PC-3 (cell line): ENCODE results near the gene HAGH. TPM values are rescaled to one million over a fixed set of nuclear protein-coding genes. Genes with fewer than 3 reads are reported as not detected.

Experiments
- ATAC-seq: fragments of 200-7000 bp; cut with Tn5 transposase; 2 replicates; pipeline ENCODE4 v1.9.1; 2020; ENCODE audit warnings: mild to moderate bottlenecking, moderate library complexity
- BruUV-seq: library from RNA; stranded (reverse); fragments of 400-500 nt; replicated peaks from 2 replicates; lab custom pipeline; 2021; lab: Mats Ljungman, UMichigan
- CTCF ChIA-PET: fragments of 300-600 bp; sonication (Branson Sonifier 250); formaldehyde crosslinking; loops from one replicate; lab custom pipeline; 2022; ENCODE audit warnings: antibody characterized with exemption; lab: Charles Lee
- POLR2A ChIA-PET: fragments of 300-600 bp; sonication (Branson Sonifier 250); formaldehyde crosslinking; loops from one replicate; lab custom pipeline; 2022; ENCODE audit warnings: antibody characterized with exemption; ENCODE audit not compliant: unreplicated experiment; lab: Charles Lee
- DNase-seq: peaks from one replicate; pipeline ENCODE4 v3.0.0-alpha.2; 2015
- H2AFZ ChIP-seq: fragments of 300-600 bp; sonication (generic); 2 replicates; pipeline ENCODE4 v1.6.0; 2016; ENCODE audit warnings: antibody characterized with exemption, low read length
- H3F3A ChIP-seq: fragments of 300-600 bp; sonication (generic); one replicate; pipeline ENCODE4 v1.6.0; 2017; ENCODE audit warnings: antibody characterized with exemption, low read length, control low read depth, mild to moderate bottlenecking; ENCODE audit not compliant: unreplicated experiment
- H3K27ac ChIP-seq: fragments of 300-600 bp; sonication (generic); 2 replicates; pipeline ENCODE4 v1.5.1; 2016; ENCODE audit warnings: mild to moderate bottlenecking, low read length
- H3K27me3 ChIP-seq: fragments of 300-600 bp; sonication (generic); 2 replicates; pipeline ENCODE4 v1.6.1; 2016; ENCODE audit warnings: low read length, mixed read lengths
- H3K36me3 ChIP-seq: fragments of 300-600 bp; sonication (generic); 2 replicates; pipeline ENCODE4 v1.6.1; 2016; ENCODE audit warnings: low read depth, mixed run types, low read length, mixed read lengths
- H3K4me1 ChIP-seq: fragments of 300-600 bp; sonication (generic); 2 replicates; pipeline ENCODE4 v1.5.1; 2016; ENCODE audit warnings: low read length; ENCODE audit not compliant: insufficient read depth
- H3K4me2 ChIP-seq: fragments of 300-600 bp; sonication (generic); 2 replicates; pipeline ENCODE4 v1.6.0; 2016; ENCODE audit warnings: low read length
- H3K4me3 ChIP-seq: fragments of 300-600 bp; sonication (generic); 2 replicates; pipeline ENCODE4 v1.5.1; 2016; ENCODE audit warnings: mild to moderate bottlenecking, low read length, mixed read lengths
- H3K79me2 ChIP-seq: fragments of 300-600 bp; sonication (generic); 2 replicates; pipeline ENCODE4 v1.6.1; 2017; ENCODE audit warnings: low read length, mixed read lengths
- H3K9ac ChIP-seq: fragments of 300-600 bp; sonication (generic); 2 replicates; pipeline ENCODE4 v1.6.0; 2016; ENCODE audit warnings: mild to moderate bottlenecking, low read length
- H3K9me2 ChIP-seq: fragments of 300-600 bp; sonication (generic); replicated peaks from 2 replicates; pipeline ENCODE4 v1.6.1; 2016; ENCODE audit warnings: mixed run types, low read length, mixed read lengths
- H3K9me3 ChIP-seq: fragments of 300-600 bp; sonication (generic); 2 replicates; pipeline ENCODE4 v1.6.1; 2016; ENCODE audit warnings: low read length, mixed read lengths
- H4K20me1 ChIP-seq: fragments of 300-600 bp; sonication (generic); 2 replicates; pipeline ENCODE4 v1.6.1; 2016; ENCODE audit warnings: low read length, mixed read lengths
- CTCF ChIP-seq: fragments of 300-600 bp; sonication (generic); conservative IDR thresholded peaks from 2 replicates; pipeline ENCODE4 v1.5.1; 2017; ENCODE audit warnings: antibody characterized with exemption, low read depth, mild to moderate bottlenecking, low read length
- EZH2 ChIP-seq: fragments of 300-600 bp; sonication (generic); IDR thresholded peaks from one replicate; pipeline ENCODE4 v1.6.1; 2017; ENCODE audit warnings: antibody characterized with exemption, mild to moderate bottlenecking, low read length; ENCODE audit not compliant: unreplicated experiment
- EZH2phosphoT487 ChIP-seq: fragments of 300-600 bp; sonication (generic); IDR thresholded peaks from 2 replicates; pipeline ENCODE4 v1.6.1; 2018; ENCODE audit warnings: mild to moderate bottlenecking, antibody characterized with exemption, low read length, borderline replicate concordance
- intact Hi-C: fragments of 100-400 bp; cut with micrococcal nuclease; formaldehyde crosslinking; loops from 2 replicates; pipeline ENCODE4 v1.9.0; 2023
- total RNA-seq: library from RNA; depleted of rRNA; stranded (reverse); fragments of >200 nt; gene quantifications from 2 replicates; pipeline ENCODE4 v1.2.3, GENCODE V29; 2014

The HAGH gene
- total RNA-seq, 1 experiment from 2014 or later, result 99.5 TPM

- no peak overlapping the region for H3K4me3 ChIP-seq
- H3K9me3 ChIP-seq, result no peaks in the 10 kb centered on the region
- peaks cover 42% of the 10 kb centered on the region for H3K79me2 ChIP-seq
- CTCF ChIA-PET, result no interaction called here
- no peak overlapping the region for H3K9ac ChIP-seq
- H2AFZ ChIP-seq, result no peak overlapping the region
- POLR2A ChIA-PET, result no interaction called here
- peaks cover 20% of the 10 kb centered on the region; the same call in 1 of the 2 replicates for H3K4me1 ChIP-seq
- H3K27ac ChIP-seq, result no peak overlapping the region
- BruUV-seq, result no TSS peak
- no peaks in the 10 kb centered on the region for H3K27me3 ChIP-seq
- H3K9me2 ChIP-seq, result no peaks in the 10 kb centered on the region
- DNase-seq, result no peak
- ATAC-seq, result no peak
- H3K4me2 ChIP-seq, result no peak overlapping the region
- TF ChIP-seq EZH2phosphoT487 (no peak), EZH2 (no peak), CTCF (no peak)
- H3K36me3 ChIP-seq, result no peaks in the 10 kb centered on the region
- peaks cover 3% of the 10 kb centered on the region; the same call in 1 of the 2 replicates for H4K20me1 ChIP-seq
- intact Hi-C loops, result no loop called here
- H3F3A ChIP-seq, result no peaks in the 10 kb centered on the region
Measured at GRCh38 chr16:1776991-1777374, 49.6 kb downstream of the HAGH start.

- peaks cover 3% of the 10 kb centered on the region; the same call in 1 of the 2 replicates for H4K20me1 ChIP-seq
- intact Hi-C loops, result no loop called here
- no peak overlapping the region for H3K27ac ChIP-seq
- no peaks in the 10 kb centered on the region for H3K9me3 ChIP-seq
- no peaks in the 10 kb centered on the region for H3K27me3 ChIP-seq
- H3K9ac ChIP-seq, result no peak overlapping the region
- H3K9me2 ChIP-seq, result no peaks in the 10 kb centered on the region
- ChIA-PET CTCF (no interaction called here), POLR2A (no interaction called here)
- no peak overlapping the region for H2AFZ ChIP-seq
- H3K36me3 ChIP-seq, result no peaks in the 10 kb centered on the region
- no peak overlapping the region for H3K4me3 ChIP-seq
- H3K4me2 ChIP-seq, result no peak overlapping the region
- H3F3A ChIP-seq, result no peaks in the 10 kb centered on the region
- peaks cover 23% of the 10 kb centered on the region; the same call in 1 of the 2 replicates for H3K4me1 ChIP-seq
- peaks cover 43% of the 10 kb centered on the region for H3K79me2 ChIP-seq
- ATAC-seq (no peak), DNase-seq (no peak)
- BruUV-seq, result no TSS peak
- no peak for TF ChIP-seq CTCF
- TF ChIP-seq EZH2, result no peak
- TF ChIP-seq EZH2phosphoT487, result no peak
Measured at GRCh38 chr16:1776672-1776955, 50.0 kb downstream of the HAGH start.

GRCh38 chr16:1775846-1776671 is 50.6 kb downstream of the HAGH start:
- CTCF ChIA-PET, result no interaction called here
- POLR2A ChIA-PET, result no interaction called here
- Histone ChIP-seq H3F3A (no peaks in the 10 kb centered on the region), H3K9me3 (no peaks in the 10 kb centered on the region), H3K27me3 (no peaks in the 10 kb centered on the region), H3K9ac (no peak overlapping the region), H3K9me2 (no peaks in the 10 kb centered on the region), H3K4me1 (peaks cover 19% of the 10 kb centered on the region; the same call in 1 of the 2 replicates), H3K4me2 (no peak overlapping the region), H3K27ac (no peak overlapping the region), H3K36me3 (no peaks in the 10 kb centered on the region), H2AFZ (no peak overlapping the region), H4K20me1 (peaks cover 3% of the 10 kb centered on the region; the same call in 1 of the 2 replicates), H3K79me2 (peaks cover 37% of the 10 kb centered on the region), H3K4me3 (no peak overlapping the region)
- no TSS peak for BruUV-seq
- intact Hi-C loops, result no loop called here
- no peak for TF ChIP-seq CTCF
- no peak for TF ChIP-seq EZH2
- no peak for TF ChIP-seq EZH2phosphoT487
- ATAC-seq, result no peak
- DNase-seq, result no peak
